ENCODE results near the gene CARS1.

GRCh38 chr11:3083321-3083720 lies 26.1 kb upstream of the CARS1 start:
- TF ChIP-seq POLR2AphosphoS5 (IDR thresholded peaks at IDR 0.05; ENCODE audit: low read depth, low read length) (no peak), SIN3A (IDR thresholded peaks at IDR 0.05; ENCODE audit: borderline replicate concordance, insufficient read depth, low read length) (no peak), TAF1 (IDR thresholded peaks at IDR 0.05; ENCODE audit: borderline replicate concordance, insufficient read depth, low read length) (no peak)
